Transverse colon (tissue), 4 donors: ENCODE measurements around the gene TECPR1. TPM values are rescaled to one million over a fixed set of nuclear protein-coding genes. Genes with fewer than 3 reads are reported as not detected.
A peak's percentile ranks its signal among the peaks of the same experiment; 100 is the strongest.

Source experiments
- DNase-seq: peaks from one replicate; pipeline ENCODE4 v3.0.0-alpha.2; 2019
- H3K27ac ChIP-seq, 4 donors: fragments of 200-600 bp; sonication (generic); 2 replicates each; pipeline ENCODE4 v1.5.1; 2016 to 2018; ENCODE audit warnings: inconsistent platforms in 4 of 4
- H3K27me3 ChIP-seq: fragments of 200-600 bp; sonication (generic); 2 replicates; pipeline ENCODE4 v1.5.1; 2017; ENCODE audit warnings: inconsistent platforms
- H3K36me3 ChIP-seq, 4 donors: fragments of 200-600 bp; sonication (generic); 2 replicates each; pipeline ENCODE4 v1.5.1; 2017 to 2019; ENCODE audit warnings: inconsistent platforms in 4 of 4
- H3K4me1 ChIP-seq, 4 donors: fragments of 200-600 bp; sonication (generic); 2 replicates each; pipeline ENCODE4 v1.5.1; 2017 to 2020; ENCODE audit warnings: inconsistent platforms in 4 of 4
- H3K4me3 ChIP-seq, 4 donors: fragments of 200-600 bp; sonication (generic); 1 replicate in 1 of 4; 2 replicates in 3 of 4; pipeline versions ENCODE4 v1.5.1 to v1.6.1; 2017 to 2019; ENCODE audit warnings: inconsistent platforms in 4 of 4
- H3K9me3 ChIP-seq, 2 donors: fragments of 200-600 bp; sonication (generic); 2 replicates each; pipeline ENCODE4 v1.5.1; 2017 to 2019; ENCODE audit warnings: inconsistent platforms in 2 of 2
- CTCF ChIP-seq, 5 experiments: fragments of 200-600 bp in 3 of 5; fragments of 450-650 bp in 2 of 5; sonication (generic) in 3 of 5; IDR thresholded peaks; 1 replicate in 2 of 5; 2 replicates in 3 of 5; pipeline ENCODE4 v1.5.1; 2016 to 2017; ENCODE audit warnings: antibody characterized with exemption in 5 of 5, inconsistent platforms in 3 of 5, mild to moderate bottlenecking in 2 of 5, moderate library complexity in 1 of 5
- EP300 ChIP-seq: sonication (generic); formaldehyde crosslinking; IDR thresholded peaks from one replicate; pipeline ENCODE4 v1.6.1; 2017; ENCODE audit warnings: antibody characterized with exemption, low read depth
- POLR2A ChIP-seq: fragments of 450-650 bp; IDR thresholded peaks from one replicate; pipeline ENCODE4 v1.6.1; 2016; ENCODE audit warnings: antibody characterized with exemption, mild to moderate bottlenecking, moderate library complexity
- POLR2AphosphoS5 ChIP-seq, 3 donors: sonication (generic); formaldehyde crosslinking; IDR thresholded peaks; one replicate each; pipeline ENCODE4 v1.6.1; 2016; ENCODE audit warnings: antibody characterized with exemption in 3 of 3
- WGBS, 2 donors: methylation state at CpG; one replicate each; pipeline ENCODE4 v1.1.5; 2018; ENCODE audit warnings: low coverage in 1 of 2; 5-methylcytosine and 5-hydroxymethylcytosine counted together
- in situ Hi-C, 4 donors: fragments of 200-750 bp; cut with MboI; loops; one replicate each; pipeline versions ENCODE4 v1.15.0 to v1.15.1; 2017; ENCODE audit warnings: low sequenced_read_pairs in 3 of 4, low pct_ligation_motif_present in 1 of 4, low pct_unique_long_range_greater_than_20kb in 1 of 4
- intact Hi-C: fragments of 100-400 bp; cut with DNase I; formaldehyde crosslinking; loops from one replicate; pipeline ENCODE4 v1.15.1; 2023; ENCODE audit warnings: low total_unique reads
- total RNA-seq, 4 donors: library from RNA; depleted of rRNA; stranded (reverse); fragments of >200 nt; gene quantifications; one replicate each; pipeline ENCODE4 v1.1.0, GENCODE V29; 2016

Gene TECPR1
- total RNA-seq, 4 donors from 2014 or later = 23.1 to 43.0 (median 28.8) TPM

- no peaks in the 10 kb centered on the region for H3K9me3 ChIP-seq
- intact Hi-C loops = no loop called here
- no peak overlapping the region for H3K27ac ChIP-seq
These were observed 42.7 kb downstream of the TECPR1 start for GRCh38 chr7:98209166-98209920.

GRCh38 chr7:98206451-98207330, 45.3 kb downstream of the TECPR1 start:
- no peak overlapping the region for H3K27ac ChIP-seq
- no peak for DNase-seq
- no peaks in the 10 kb centered on the region for H3K9me3 ChIP-seq
- TF ChIP-seq POLR2A (no peak), POLR2AphosphoS5 (IDR thresholded peaks at IDR 0.05) (no peak), EP300 (no peak), CTCF (IDR thresholded peaks at IDR 0.05) (no peak)
- peaks cover 10% of the 10 kb centered on the region for H3K27me3 ChIP-seq
- H3K4me1 ChIP-seq = peaks cover 0 to 18% (median 10%) of the 10 kb centered on the region in 4 donors
- peaks cover 0 to 28% (median 10%) of the 10 kb centered on the region in 4 donors for H3K36me3 ChIP-seq
- 93% methylated on average over 39 of the region's 47 CpGs; no CpG with 5 or more reads in 1 of the 2 donors for WGBS, 2 donors
- in situ Hi-C loops (no loop called here), intact Hi-C loops (no loop called here)
- no peak overlapping the region for H3K4me3 ChIP-seq

More at GRCh38 chr7:98209166-98209920, 42.7 kb downstream of the TECPR1 start:
- Histone ChIP-seq H3K27me3 (peaks cover 15% of the 10 kb centered on the region), H3K4me1 (peaks cover 0 to 10% (median 10%) of the 10 kb centered on the region in 4 donors), H3K36me3 (peaks cover 0 to 16% (median 5%) of the 10 kb centered on the region in 4 donors), H3K4me3 (no peak overlapping the region)
- DNase-seq = peak; percentile 3
- no peak for TF ChIP-seq POLR2A
- no peak for TF ChIP-seq EP300
- no peak for TF ChIP-seq CTCF (IDR thresholded peaks at IDR 0.05)
- no peak for TF ChIP-seq POLR2AphosphoS5 (IDR thresholded peaks at IDR 0.05)
- 93 to 97% methylated on average over 6 to 17 of the region's 17 CpGs for WGBS, 2 donors
- in situ Hi-C loops = no loop called here

GRCh38 chr7:98205162-98205845, 46.7 kb downstream of the TECPR1 start:
- H3K36me3 ChIP-seq = peaks cover 0 to 28% (median 10%) of the 10 kb centered on the region in 4 donors

More at GRCh38 chr7:98205162-98205845, 46.7 kb downstream of the TECPR1 start:
- no peak for TF ChIP-seq POLR2A
- no peak for TF ChIP-seq EP300
- TF ChIP-seq POLR2AphosphoS5 (IDR thresholded peaks at IDR 0.05) = no peak
- no peak for TF ChIP-seq CTCF (IDR thresholded peaks at IDR 0.05)
- intact Hi-C loops (no loop called here), in situ Hi-C loops (no loop called here)
- Histone ChIP-seq H3K9me3 (no peaks in the 10 kb centered on the region), H3K4me3 (no peak overlapping the region), H3K27ac (no peak overlapping the region), H3K4me1 (peaks cover 0 to 9% (median under 1%) of the 10 kb centered on the region in 4 donors), H3K27me3 (peaks cover under 1% of the 10 kb centered on the region)
- WGBS, 2 donors = 94 to 95% methylated on average over 13 to 47 of the region's 47 CpGs
- DNase-seq = no peak
